HPDE6-E6E7 (cell line): ENCODE results near the gene MEGF11.
A peak's percentile ranks its signal among the peaks of the same experiment; 100 is the strongest.

ENCODE experiments used
- DNase-seq: peaks from one replicate; pipeline ENCODE4 v3.0.0; 2011; ENCODE audit warnings: missing footprints; ENCODE audit errors: extremely low spot score

MEGF11 gene

GRCh38 chr15:66219339-66219738 lies 34.2 kb downstream of the MEGF11 start:
- no peak for DNase-seq

- no peak for DNase-seq
Measured at GRCh38 chr15:66216806-66217205, 36.7 kb downstream of the MEGF11 start.

- no peak for DNase-seq
Measured at GRCh38 chr15:66215811-66216210, 37.7 kb downstream of the MEGF11 start.

GRCh38 chr15:66214246-66214645 lies 39.3 kb downstream of the MEGF11 start:
- no peak for DNase-seq

DNA sequence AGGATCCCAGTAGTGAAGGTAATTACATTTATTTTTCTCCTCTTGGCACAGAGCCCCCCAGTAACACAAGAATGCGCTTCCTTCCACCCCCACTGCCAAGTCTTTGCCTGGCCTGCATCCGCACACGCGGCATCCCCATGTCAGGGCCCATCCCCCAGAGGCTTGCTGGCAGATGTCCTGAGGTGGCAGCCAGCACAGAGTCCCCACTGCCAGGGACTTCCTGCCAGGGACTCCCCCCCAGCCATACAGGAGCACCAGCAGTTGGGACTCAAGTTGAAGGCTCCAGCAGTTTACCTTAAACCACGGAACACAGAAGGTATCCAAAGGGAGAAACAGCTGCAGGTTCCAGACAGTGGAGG lies 41.0 kb downstream of the MEGF11 start:
- DNase-seq, result no peak

GRCh38 chr15:66211670-66212562 lies 41.6 kb downstream of the MEGF11 start:
- DNase-seq, result no peak

DNA sequence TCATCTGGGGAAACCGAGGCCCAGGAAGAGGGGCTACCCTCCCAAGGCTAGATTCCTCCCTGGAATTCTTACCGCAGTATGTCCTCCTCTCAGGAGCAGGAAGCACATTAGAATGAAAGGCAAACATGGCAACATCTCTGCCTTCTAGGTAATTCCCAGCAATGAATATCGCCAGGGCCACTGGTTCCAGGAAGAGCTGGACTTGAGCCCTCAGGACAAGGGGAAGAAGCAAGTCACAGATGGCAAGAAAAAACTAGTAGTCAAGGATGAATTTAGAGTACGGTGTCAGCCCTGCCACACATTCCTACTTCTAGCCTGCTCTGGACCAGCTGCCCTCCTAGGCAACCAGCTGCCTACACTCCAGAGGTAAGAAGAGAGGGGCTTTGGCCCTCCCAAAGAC lies 42.9 kb downstream of the MEGF11 start:
- DNase-seq, result no peak

- DNase-seq, result no peak
Measured at GRCh38 chr15:66198757-66199156, 54.8 kb downstream of the MEGF11 start.

DNA sequence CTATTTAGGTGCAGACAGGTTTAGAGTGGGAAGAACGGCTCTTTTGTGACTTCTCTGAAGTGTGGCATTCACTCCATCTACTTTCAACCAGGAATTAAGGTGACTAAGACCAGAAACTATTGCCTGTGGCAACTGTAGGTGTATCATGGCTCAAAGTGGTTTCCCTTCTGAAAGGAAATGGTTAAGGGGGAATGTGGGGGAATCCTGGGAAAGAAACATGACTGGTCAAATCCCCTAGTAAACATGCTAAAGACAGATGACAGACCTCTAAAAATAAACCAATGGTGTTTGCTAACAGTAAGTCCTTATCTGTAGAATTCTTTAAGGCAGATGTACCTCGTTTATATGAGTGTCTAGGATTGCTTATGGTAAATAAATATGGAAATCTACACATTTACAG lies 56.9 kb downstream of the MEGF11 start:
- DNase-seq, result peak; percentile 49

DNA sequence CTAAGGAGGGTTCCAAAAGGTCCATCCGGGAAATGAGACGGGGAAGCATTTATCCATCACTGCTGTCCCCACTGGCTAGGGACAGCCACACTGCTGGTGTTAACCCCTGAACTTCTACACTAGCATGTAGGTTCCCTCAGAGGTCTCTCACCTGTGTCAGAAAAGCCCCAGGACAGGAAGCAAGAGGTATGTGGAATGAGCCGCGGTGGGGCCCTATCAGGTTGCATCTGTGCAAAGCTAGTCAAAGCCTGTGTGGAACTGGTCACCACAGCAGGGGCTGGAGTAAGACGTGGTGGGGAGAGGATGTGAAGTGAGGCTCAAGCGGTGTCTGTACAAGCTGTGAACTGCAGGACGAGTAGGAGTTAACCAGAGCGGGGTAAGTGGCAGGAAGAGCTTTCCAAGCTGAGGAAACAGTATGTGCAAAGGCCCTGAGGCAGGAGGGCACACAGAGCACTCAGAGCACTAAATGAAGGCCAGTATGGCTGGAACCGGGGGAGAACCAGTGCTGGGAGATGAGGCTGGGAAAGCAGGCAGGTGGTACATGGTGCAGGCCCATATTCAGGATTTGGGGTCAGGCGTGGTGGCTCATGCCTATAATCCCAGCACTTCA lies 57.8 kb downstream of the MEGF11 start:
- DNase-seq, result no peak

DNA sequence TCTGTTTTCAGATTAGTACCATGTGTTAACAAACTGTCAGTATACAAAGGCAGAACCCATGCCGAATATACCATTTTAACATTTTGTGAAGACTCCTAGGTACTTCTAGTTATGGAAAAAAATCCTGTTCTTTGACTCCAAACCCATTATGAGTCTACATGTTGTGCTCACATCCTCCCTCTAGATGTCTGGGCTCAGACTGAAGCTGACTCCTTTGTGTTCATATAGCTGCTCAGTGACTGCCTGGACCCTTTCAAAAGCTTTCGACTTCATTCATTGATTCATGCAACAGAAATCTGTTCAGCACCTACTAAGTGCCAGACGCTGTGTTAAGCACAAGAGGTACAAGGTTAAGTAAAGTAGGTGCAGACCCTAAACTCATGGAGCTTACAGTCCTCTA lies 60.5 kb downstream of the MEGF11 start:
- no peak for DNase-seq

DNA sequence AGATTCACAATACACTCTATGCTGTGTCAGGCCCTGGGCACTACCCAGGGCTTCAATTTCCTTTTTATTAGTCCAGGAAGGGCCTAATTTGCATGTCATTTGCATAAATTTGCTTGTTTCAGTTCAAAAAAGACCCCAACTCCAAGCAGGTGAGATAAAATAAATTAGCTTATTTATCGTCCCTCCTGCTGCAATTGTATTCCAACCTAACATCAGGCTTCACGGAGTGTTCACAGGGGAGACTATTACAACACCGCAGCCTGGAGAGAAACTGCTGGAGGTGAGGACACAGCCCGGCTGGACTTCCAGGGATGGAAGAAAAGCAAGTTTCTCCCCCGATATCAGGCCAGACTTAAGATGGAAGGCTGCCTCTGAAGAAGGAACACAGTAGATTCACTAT lies 62.8 kb downstream of the MEGF11 start:
- DNase-seq, result no peak

DNA sequence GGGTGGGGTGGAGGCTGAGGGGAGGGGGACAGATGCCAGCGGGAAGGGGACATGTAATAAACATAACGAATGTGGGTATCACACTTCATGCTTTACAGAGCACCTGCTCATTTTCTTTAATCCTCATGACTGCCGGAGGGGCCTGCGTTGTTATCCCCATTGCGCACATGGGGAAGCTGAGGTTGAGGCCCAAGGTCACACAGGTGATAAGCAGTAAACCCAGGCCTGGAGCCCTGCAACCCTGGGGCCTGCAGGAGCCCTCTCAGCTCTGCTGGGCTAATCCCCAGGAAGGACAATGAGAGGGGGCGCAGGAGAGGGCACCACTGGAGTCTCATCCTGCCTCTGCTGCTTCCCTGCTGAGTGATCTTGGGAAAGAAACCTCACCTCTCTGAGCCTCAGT lies 64.3 kb downstream of the MEGF11 start:
- DNase-seq, result no peak

GRCh38 chr15:66188464-66188863 lies 65.1 kb downstream of the MEGF11 start:
- DNase-seq, result no peak

DNA sequence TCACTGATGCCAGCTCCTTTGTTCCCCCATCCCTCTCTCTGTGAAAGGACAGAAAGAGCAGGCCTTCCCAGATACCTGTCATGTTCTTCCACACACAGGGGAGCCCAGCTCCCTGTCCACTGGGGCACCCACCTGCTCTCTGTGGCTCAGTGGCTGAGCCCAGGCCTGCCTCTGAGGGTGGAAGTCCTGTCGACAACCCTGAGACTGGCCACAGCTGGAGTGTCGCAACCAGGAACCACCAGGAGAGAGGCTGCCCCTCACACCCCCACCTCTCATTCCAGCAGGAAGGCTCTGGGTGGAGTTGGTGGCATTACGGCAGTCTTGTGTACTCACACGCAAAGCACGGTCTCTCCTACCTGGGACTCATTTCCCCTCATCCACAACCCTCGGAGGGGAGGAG lies 66.3 kb downstream of the MEGF11 start:
- no peak for DNase-seq

- DNase-seq, result no peak
Measured at GRCh38 chr15:66186049-66186825, 67.3 kb downstream of the MEGF11 start.

- no peak for DNase-seq
Measured at GRCh38 chr15:66184936-66185790, 68.4 kb downstream of the MEGF11 start.

DNA sequence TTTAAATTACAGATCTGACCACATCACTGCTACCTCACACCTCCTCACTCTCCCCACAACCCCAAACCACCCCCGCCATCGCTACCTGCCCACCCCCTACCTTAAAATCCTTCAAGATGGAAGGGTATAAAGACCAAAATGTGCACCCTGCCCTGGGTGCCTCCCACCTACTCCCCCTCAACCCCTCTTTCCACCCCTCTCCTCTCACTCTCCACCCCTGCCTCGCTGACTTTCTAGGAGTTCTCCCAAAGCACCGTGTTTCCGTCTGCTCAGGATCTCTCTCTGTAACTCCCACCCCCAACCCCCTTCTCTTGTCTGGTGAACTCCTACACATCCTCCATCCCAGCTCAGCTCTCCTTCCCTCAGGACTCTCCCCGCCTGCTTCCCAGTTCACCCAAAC lies 69.1 kb downstream of the MEGF11 start:
- no peak for DNase-seq

DNA sequence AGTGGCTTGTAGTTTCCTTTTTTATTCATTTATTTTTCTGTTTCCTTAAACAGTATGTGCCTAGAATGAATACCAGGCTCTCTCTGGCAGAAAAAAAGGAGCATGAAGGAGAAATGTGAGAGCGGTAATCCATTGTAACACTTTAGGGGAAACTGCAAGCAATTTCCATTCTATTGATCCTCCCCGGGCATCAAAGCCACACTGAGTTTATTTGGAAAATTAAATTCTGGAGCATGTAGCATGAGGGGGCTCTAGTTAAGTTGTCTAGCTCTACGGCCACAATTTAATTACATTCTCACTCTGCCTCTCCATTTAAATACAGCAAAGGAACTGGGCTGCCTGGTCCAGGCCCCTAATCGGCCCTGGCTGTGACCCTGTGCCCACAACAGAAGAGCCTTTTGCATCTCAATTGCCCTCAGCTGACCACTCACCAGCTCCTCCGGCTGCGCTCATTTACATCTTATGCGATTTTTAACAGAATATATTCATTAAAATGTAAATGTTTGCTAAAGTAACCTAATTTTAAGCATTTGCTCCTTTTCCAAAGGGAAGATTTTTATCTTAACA lies 72.9 kb downstream of the MEGF11 start:
- DNase-seq, result no peak

DNA sequence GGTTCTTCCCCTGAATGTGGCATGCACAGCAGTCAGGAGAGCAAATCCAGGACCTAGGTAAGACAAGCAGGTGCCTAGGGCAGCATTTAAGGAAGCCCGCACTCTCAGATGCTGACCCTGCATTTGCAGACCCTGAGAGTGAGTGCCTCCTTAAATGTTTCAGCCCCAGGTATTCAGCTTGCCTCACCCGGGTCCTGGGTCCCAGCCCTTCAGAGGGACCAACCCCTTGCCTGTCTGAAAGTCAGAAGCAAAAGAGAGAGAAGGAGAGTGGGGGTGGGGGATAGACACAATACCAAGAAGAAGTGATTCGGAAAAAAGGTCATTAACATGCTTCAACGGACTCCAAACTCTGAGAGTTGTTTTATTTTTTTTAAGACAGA lies 75.0 kb downstream of the MEGF11 start:
- no peak for DNase-seq

DNA sequence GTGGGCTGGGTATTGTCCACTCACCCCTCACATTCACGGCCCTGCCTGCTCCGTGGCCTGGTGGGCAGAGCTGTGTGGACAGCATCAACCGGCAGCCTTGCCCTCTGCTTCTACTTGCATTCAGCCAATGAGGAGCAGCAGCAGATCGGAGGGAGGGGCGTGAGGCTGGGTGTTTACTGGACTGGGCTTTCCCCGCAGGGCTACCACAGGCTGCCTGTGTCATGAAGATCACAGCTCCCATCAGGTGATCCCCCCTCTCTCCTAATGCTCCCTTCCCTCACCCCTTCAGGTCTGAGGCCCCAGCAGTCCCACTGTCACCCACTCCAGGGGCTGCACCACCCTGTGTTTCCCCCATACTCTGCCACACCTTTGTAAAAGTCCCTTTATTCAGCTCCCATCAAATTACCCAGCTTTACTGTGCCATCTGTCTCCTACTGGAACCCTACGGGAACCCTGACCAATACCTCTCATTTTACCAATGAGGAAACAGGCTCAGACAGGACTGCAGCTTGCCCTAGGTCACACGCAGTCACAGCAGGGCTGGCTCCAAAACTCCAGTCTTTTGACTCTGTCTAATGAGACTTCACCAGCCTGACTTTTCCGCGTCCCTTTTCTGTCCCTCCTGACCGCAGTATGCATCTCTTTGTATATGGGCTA lies 81.1 kb downstream of the MEGF11 start:
- DNase-seq, result no peak
